ENCODE measurements around the gene NUTM2A.
"Not testable (repeated sequence)": the region's sequence is repeated elsewhere in the genome, so short reads cannot be mapped to it uniquely, and the experiment has no call there.

Gene NUTM2A
- 0.47 to 0.94 reads per million in 2 donors for total RNA-seq

- DNase-seq = not testable (repeated sequence)
Measured at GRCh38 chr10:87225148-87225547, at the start of gene NUTM2A. Gene NUTM2A, plus strand, starts transcription at chr10:87225448. Its CDS starts 383 bp downstream, at chr10:87225831.

- DNase-seq = not testable (repeated sequence)
Measured at GRCh38 chr10:87177587-87177986, 47.7 kb upstream of the NUTM2A start.

GRCh38 chr10:87184421-87184820 is 40.8 kb upstream of the NUTM2A start:
- not testable (repeated sequence) for DNase-seq

- DNase-seq = not testable (repeated sequence)
Measured at GRCh38 chr10:87186016-87186415, 39.2 kb upstream of the NUTM2A start.

GRCh38 chr10:87187573-87187972 is 37.7 kb upstream of the NUTM2A start:
- not testable (repeated sequence) for DNase-seq

GRCh38 chr10:87191841-87192240 is 33.4 kb upstream of the NUTM2A start:
- not testable (repeated sequence) for DNase-seq

- DNase-seq = peak in 2 of 5 experiments; percentile 50 to 84
Measured at GRCh38 chr10:87200924-87201323, 24.3 kb upstream of the NUTM2A start.

- not testable (repeated sequence) for DNase-seq
Measured at GRCh38 chr10:87204801-87205200, 20.4 kb upstream of the NUTM2A start.

- not testable (repeated sequence) for DNase-seq
Measured at GRCh38 chr10:87206922-87207321, 18.3 kb upstream of the NUTM2A start.

- not testable (repeated sequence) for DNase-seq
Measured at GRCh38 chr10:87210309-87210708, 14.9 kb upstream of the NUTM2A start.

GRCh38 chr10:87211848-87212247 is 13.4 kb upstream of the NUTM2A start:
- not testable (repeated sequence) for DNase-seq

GRCh38 chr10:87213150-87213765 is 12.0 kb upstream of the NUTM2A start:
- not testable (repeated sequence) for DNase-seq

- DNase-seq = not testable (repeated sequence)
Measured at GRCh38 chr10:87213806-87214205, 11.4 kb upstream of the NUTM2A start.

- not testable (repeated sequence) for DNase-seq
Measured at GRCh38 chr10:87216120-87216519, 9.1 kb upstream of the NUTM2A start.

GRCh38 chr10:87219370-87219769 is 5.9 kb upstream of the NUTM2A start:
- DNase-seq = not testable (repeated sequence)

GRCh38 chr10:87222789-87223188 is 2.5 kb upstream of the NUTM2A start:
- DNase-seq = not testable (repeated sequence)

GRCh38 chr10:87228247-87228646 is 3.0 kb downstream of the NUTM2A start:
- not testable (repeated sequence) for DNase-seq

GRCh38 chr10:87229211-87229610 is 4.0 kb downstream of the NUTM2A start:
- DNase-seq = not testable (repeated sequence)

GRCh38 chr10:87234854-87235253 is 9.6 kb downstream of the NUTM2A start:
- not testable (repeated sequence) for DNase-seq

- not testable (repeated sequence) for DNase-seq
Measured at GRCh38 chr10:87237244-87237643, 12.0 kb downstream of the NUTM2A start.

- not testable (repeated sequence) for DNase-seq
Measured at GRCh38 chr10:87239346-87239808, 14.1 kb downstream of the NUTM2A start.

- not testable (repeated sequence) for DNase-seq
Measured at GRCh38 chr10:87242192-87242591, 16.9 kb downstream of the NUTM2A start.

- DNase-seq = not testable (repeated sequence)
Measured at GRCh38 chr10:87247335-87247734, 22.1 kb downstream of the NUTM2A start.

GRCh38 chr10:87248818-87249353 is 23.6 kb downstream of the NUTM2A start:
- DNase-seq = peak in 1 of 5 experiments; percentile 34
